CD4-positive, alpha-beta T cell (primary cell): ENCODE data around the gene TTL. TPM values are rescaled to one million over a fixed set of nuclear protein-coding genes. Genes with fewer than 3 reads are reported as not detected.
A peak's percentile ranks its signal among the peaks of the same experiment; 100 is the strongest.

ENCODE experiments used
- ATAC-seq: fragments of 200-7000 bp; cut with Tn5 transposase; one replicate; pipeline ENCODE4 v1.10.0; 2022; ENCODE audit warnings: mild to moderate bottlenecking; ENCODE audit not compliant: poor library complexity
- CTCF ChIA-PET: fragments of 350-600 bp; sonication (Branson Sonifier 250); formaldehyde crosslinking; loops from one replicate; lab custom pipeline; 2021; ENCODE audit warnings: antibody characterized with exemption, inconsistent platforms; lab: Charles Lee
- POLR2A ChIA-PET: fragments of 350-600 bp; sonication (Branson Sonifier 250); formaldehyde crosslinking; loops from one replicate; lab custom pipeline; 2021; ENCODE audit warnings: antibody characterized with exemption, inconsistent platforms; lab: Charles Lee
- DNase-seq, 14 experiments: peaks; one replicate each; pipeline ENCODE4 v3.0.0-alpha.2; 2013 to 2020; ENCODE audit warnings: mixed read lengths in 2 of 14
- H3K27ac ChIP-seq, 2 donors: one replicate each; pipeline versions ENCODE4 v1.5.1 to v1.7.0; 2013; ENCODE audit warnings: low read length in 2 of 2, low read depth in 1 of 2, mild to moderate bottlenecking in 1 of 2
- H3K27me3 ChIP-seq, 2 experiments: 1 replicate in 1 of 2; 2 replicates in 1 of 2; pipeline versions ENCODE4 v1.6.1 to v1.7.0; 2013; ENCODE audit warnings: low read length in 2 of 2, control low read depth in 1 of 2, mild to moderate bottlenecking in 1 of 2, moderate library complexity in 1 of 2; ENCODE audit not compliant: insufficient read depth in 2 of 2, control insufficient read depth in 1 of 2
- H3K36me3 ChIP-seq: one replicate; pipeline ENCODE4 v1.6.1; 2013; ENCODE audit warnings: low read length, control low read depth; ENCODE audit not compliant: insufficient read depth
- H3K4me1 ChIP-seq: one replicate; pipeline ENCODE4 v1.6.1; 2013; ENCODE audit warnings: low read length, control low read depth; ENCODE audit not compliant: insufficient read depth
- H3K4me3 ChIP-seq: one replicate; pipeline ENCODE4 v1.5.1; 2013; ENCODE audit warnings: mild to moderate bottlenecking, low read length, moderate library complexity
- H3K9me3 ChIP-seq, 2 experiments: 1 replicate in 1 of 2; 2 replicates in 1 of 2; pipeline versions ENCODE4 v1.6.1 to v1.7.0; 2013; ENCODE audit warnings: low read length in 2 of 2, mild to moderate bottlenecking in 2 of 2, control low read depth in 1 of 2, moderate library complexity in 1 of 2; ENCODE audit not compliant: control insufficient read depth in 1 of 2, insufficient read depth in 1 of 2
- H3K27ac Mint-ChIP-seq: one replicate; pipeline ENCODE4 v1.8.0; 2020; ENCODE audit warnings: mixed read lengths
- H3K27me3 Mint-ChIP-seq: one replicate; pipeline ENCODE4 v1.8.0; 2021; ENCODE audit warnings: mixed read lengths
- H3K36me3 Mint-ChIP-seq: one replicate; pipeline ENCODE4 v1.8.0; 2021; ENCODE audit warnings: low read depth, mixed read lengths
- H3K4me1 Mint-ChIP-seq: one replicate; pipeline ENCODE4 v1.8.0; 2021; ENCODE audit warnings: low read depth, mixed read lengths
- H3K4me3 Mint-ChIP-seq: one replicate; pipeline ENCODE4 v1.8.0; 2020; ENCODE audit warnings: mild to moderate bottlenecking, mixed read lengths
- H3K9me3 Mint-ChIP-seq: one replicate; pipeline ENCODE4 v1.8.0; 2020; ENCODE audit warnings: mixed read lengths
- intact Hi-C, 2 experiments: fragments of 100-400 bp; cut with DNase I in 1 of 2; cut with micrococcal nuclease in 1 of 2; formaldehyde crosslinking; loops; one replicate each; pipeline versions ENCODE4 v1.15.1 to v1.9.0; 2023 to 2025; cut with DNase I, micrococcal nuclease
- total RNA-seq, 174 experiments: library from RNA in 2 of 174; stranded (reverse) in 2 of 174; gene quantifications; one replicate each; pipeline ENCODE4 v1.2.3 and lab custom pipeline; 2021 to 2026
- TF ChIP-seq, protein P1 (sequence below): fragments of 200-600 bp; IDR thresholded peaks from one replicate; pipeline ENCODE4 v1.8.0; 2022; ENCODE audit warnings: antibody characterized with exemption, mild to moderate bottlenecking

The TTL gene
- total RNA-seq, 2 experiments from 2014 or later, result 9.9 to 10.8 TPM

DNA sequence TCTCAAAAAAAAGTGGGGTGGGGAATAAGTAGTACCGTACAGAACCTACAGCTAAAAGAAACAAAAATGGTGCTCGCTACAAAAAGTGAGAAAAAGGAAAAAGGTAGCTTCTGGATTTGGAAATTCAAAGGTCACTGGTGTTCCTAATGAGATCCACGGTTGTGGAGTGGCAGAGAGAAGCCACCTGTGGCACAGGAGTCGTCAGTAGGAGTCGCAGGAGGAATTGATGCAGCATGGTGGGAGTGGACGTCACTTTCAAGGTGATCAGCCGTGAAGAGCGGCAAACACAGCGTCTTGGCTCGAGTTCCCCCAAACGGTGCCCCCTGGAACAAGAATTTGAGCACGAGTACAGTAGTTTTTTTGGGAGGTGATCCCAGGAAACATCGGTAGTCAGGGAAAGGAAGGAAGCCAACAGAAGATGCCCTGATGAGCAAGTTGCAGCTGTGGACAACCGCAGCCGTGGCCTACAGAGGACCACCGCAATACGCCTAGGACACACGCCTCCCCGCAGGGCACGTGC is 1.4 kb upstream of the TTL start:
- ATAC-seq, result no peak
- intact Hi-C loops, result loop anchor here (1.0 to 5.0 kb wide), 8 partner anchors 62 to 1412 kb away; partner anchors contain the start of genes ACTR3 (in 1 of the 2), ANAPC1 (in 1 of the 2), CHCHD5 (in 1 of the 2) and POLR1B (in 1 of the 2)
- Mint-ChIP-seq H3K27ac (peak overlapping the region; percentile 85), H3K9me3 (no peaks in the 10 kb centered on the region), H3K4me1 (peaks cover 25% of the 10 kb centered on the region), H3K36me3 (peaks cover 18% of the 10 kb centered on the region), H3K27me3 (no peaks in the 10 kb centered on the region), H3K4me3 (peak overlapping the region; percentile 93)
- peak in 9 of 14 experiments; percentile 4 to 71 (median 36) for DNase-seq
- H3K9me3 ChIP-seq, result no peaks in the 10 kb centered on the region
- TF ChIP-seq, protein P1, sequence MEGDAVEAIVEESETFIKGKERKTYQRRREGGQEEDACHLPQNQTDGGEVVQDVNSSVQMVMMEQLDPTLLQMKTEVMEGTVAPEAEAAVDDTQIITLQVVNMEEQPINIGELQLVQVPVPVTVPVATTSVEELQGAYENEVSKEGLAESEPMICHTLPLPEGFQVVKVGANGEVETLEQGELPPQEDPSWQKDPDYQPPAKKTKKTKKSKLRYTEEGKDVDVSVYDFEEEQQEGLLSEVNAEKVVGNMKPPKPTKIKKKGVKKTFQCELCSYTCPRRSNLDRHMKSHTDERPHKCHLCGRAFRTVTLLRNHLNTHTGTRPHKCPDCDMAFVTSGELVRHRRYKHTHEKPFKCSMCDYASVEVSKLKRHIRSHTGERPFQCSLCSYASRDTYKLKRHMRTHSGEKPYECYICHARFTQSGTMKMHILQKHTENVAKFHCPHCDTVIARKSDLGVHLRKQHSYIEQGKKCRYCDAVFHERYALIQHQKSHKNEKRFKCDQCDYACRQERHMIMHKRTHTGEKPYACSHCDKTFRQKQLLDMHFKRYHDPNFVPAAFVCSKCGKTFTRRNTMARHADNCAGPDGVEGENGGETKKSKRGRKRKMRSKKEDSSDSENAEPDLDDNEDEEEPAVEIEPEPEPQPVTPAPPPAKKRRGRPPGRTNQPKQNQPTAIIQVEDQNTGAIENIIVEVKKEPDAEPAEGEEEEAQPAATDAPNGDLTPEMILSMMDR, result no peak
- H3K4me3 ChIP-seq, result peak overlapping the region; percentile 77
- ChIA-PET POLR2A (interaction anchor here (0.9 to 1.3 kb wide), 5 partner anchors 21 to 299 kb away, joined by 3 to 5 read pairs (median 4); no protein-coding TSS in a partner anchor), CTCF (interaction anchor here (0.6 to 2.7 kb wide), 21 partner anchors 9 to 426 kb away, joined by 3 to 24 read pairs (median 3); partner anchors contain the start of genes CHCHD5, POLR1B and TMEM87B)
- peaks cover 28% of the 10 kb centered on the region for H3K4me1 ChIP-seq
- no peaks in the 10 kb centered on the region for H3K36me3 ChIP-seq
- no peaks in the 10 kb centered on the region for H3K27me3 ChIP-seq
- peak overlapping the region in 1 of 2 donors; percentile 75 for H3K27ac ChIP-seq

DNA sequence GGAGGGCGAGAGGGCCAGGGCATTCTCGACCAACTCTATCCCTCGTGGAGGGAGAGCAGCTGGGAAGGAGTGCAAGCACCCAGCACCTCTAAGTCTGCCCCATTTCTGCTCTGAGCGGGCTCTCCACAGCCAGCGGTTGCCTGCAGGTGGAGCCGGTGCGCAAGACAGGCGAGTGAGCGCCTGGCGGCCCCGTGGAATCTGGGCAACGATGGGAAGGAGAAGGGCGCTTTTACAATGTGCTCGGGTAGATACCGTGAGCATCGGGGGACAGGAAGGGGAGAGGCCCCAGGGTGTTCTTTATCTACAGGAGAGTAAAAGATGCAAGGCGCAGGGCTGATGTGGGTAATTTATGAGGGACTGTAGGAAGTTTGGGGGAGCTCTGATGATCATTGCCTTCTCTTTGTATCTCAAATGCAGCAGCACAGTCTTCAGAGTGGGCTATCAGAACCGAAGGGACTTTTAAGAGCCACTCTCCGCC is 867 bp upstream of the TTL start:
- peak overlapping the region; percentile 93 for H3K4me3 Mint-ChIP-seq
- intact Hi-C loops, result loop anchor here (1.0 to 5.0 kb wide), 8 partner anchors 62 to 1411 kb away; partner anchors contain the start of genes ACTR3 (in 1 of the 2), ANAPC1 (in 1 of the 2), CHCHD5 (in 1 of the 2) and POLR1B (in 1 of the 2)
- Histone ChIP-seq H3K27me3 (no peaks in the 10 kb centered on the region), H3K4me1 (peaks cover 28% of the 10 kb centered on the region), H3K9me3 (no peaks in the 10 kb centered on the region), H3K27ac (peak overlapping the region; percentile 48 to 75), H3K36me3 (no peaks in the 10 kb centered on the region), H3K4me3 (peak overlapping the region; percentile 77)
- H3K27ac Mint-ChIP-seq, result peak overlapping the region; percentile 85
- peak; percentile 81 for ATAC-seq
- no peaks in the 10 kb centered on the region for H3K9me3 Mint-ChIP-seq
- H3K36me3 Mint-ChIP-seq, result peaks cover 18% of the 10 kb centered on the region
- CTCF ChIA-PET, result interaction anchor here (0.6 to 2.7 kb wide), 22 partner anchors 10 to 426 kb away, joined by 3 to 24 read pairs (median 3); partner anchors contain the start of genes CHCHD5, POLR1B, RGPD8 and TMEM87B
- POLR2A ChIA-PET, result interaction anchor here (0.6 to 1.3 kb wide), 6 partner anchors 20 to 299 kb away, joined by 3 to 5 read pairs (median 4); partner anchors contain the start of gene SLC20A1
- peaks cover 25% of the 10 kb centered on the region for H3K4me1 Mint-ChIP-seq
- TF ChIP-seq, protein P1, result peak; percentile 84
- no peaks in the 10 kb centered on the region for H3K27me3 Mint-ChIP-seq
- DNase-seq, result peak; percentile 72 to 91 (median 79)

DNA sequence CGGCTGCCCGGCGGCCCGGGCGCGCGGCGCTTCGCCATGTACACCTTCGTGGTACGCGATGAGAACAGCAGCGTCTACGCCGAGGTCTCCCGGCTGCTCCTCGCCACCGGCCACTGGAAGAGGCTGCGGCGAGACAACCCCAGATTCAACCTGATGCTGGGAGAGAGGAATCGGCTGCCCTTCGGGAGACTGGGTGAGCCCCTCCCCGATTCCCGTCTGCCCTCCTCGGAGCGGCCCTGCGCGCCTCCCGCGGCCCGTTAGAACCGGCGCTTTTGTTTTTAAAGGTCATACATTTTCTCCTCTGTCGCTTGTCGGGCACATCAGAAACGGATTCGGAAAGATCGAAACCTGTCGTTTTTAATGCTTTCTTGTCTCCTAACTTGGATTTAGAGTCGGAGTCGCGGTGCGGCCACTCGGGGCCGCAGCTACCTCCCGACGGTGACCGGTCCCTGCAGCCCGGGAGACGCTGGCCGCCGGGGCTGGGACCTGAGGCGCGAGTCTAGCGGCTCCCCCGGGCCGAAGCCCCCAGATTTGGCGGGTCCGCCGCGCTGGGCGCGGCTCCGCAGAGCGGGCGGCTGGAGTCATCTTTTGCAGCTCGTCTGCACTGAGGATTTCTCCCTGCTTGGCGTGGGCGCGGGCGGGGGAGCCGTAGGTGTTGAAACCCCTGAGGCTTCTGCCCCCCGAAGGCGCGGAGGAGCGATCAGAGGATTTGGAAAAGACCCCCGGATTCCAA is 519 bp downstream of the TTL start:
- TF ChIP-seq, protein P1, result no peak
- peak in 12 of 14 experiments; percentile 4 to 47 (median 18) for DNase-seq
- Mint-ChIP-seq H3K27me3 (no peaks in the 10 kb centered on the region), H3K4me1 (peaks cover 25% of the 10 kb centered on the region), H3K4me3 (peak overlapping the region; percentile 94), H3K36me3 (peaks cover 18% of the 10 kb centered on the region), H3K9me3 (no peaks in the 10 kb centered on the region), H3K27ac (peak overlapping the region; percentile 73)
- H3K4me3 ChIP-seq, result peak overlapping the region; percentile 97
- peaks cover 28% of the 10 kb centered on the region for H3K4me1 ChIP-seq
- ChIA-PET CTCF (interaction anchor here (2.5 kb wide), 1 partner anchor 19 kb away, joined by 7 read pairs; no protein-coding TSS in a partner anchor), POLR2A (interaction anchor here (0.6 to 1.5 kb wide), 2 partner anchors 150 to 222 kb away, joined by 3 read pairs; no protein-coding TSS in a partner anchor)
- no peaks in the 10 kb centered on the region for H3K9me3 ChIP-seq
- peak overlapping the region in 1 of 2 donors; percentile 46 for H3K27ac ChIP-seq
- no peaks in the 10 kb centered on the region for H3K36me3 ChIP-seq
- ATAC-seq, result no peak
- no peaks in the 10 kb centered on the region for H3K27me3 ChIP-seq
- intact Hi-C loops, result loop anchor here in 1 of 2 experiments (2.0 to 5.0 kb wide), 5 partner anchors 58 to 1410 kb away; partner anchors contain the start of genes ACTR3, ANAPC1, SLC20A1 and ZC3H8
